ENCODE results near the gene PLB1. TPM values are rescaled to one million over a fixed set of nuclear protein-coding genes. Genes with fewer than 3 reads are reported as not detected.
A peak's percentile ranks its signal among the peaks of the same experiment; 100 is the strongest.

PLB1 gene
- total and polyA plus RNA-seq, 3 experiments from 2014 or later: 0.16 to 0.39 (median 0.35) TPM

DNA sequence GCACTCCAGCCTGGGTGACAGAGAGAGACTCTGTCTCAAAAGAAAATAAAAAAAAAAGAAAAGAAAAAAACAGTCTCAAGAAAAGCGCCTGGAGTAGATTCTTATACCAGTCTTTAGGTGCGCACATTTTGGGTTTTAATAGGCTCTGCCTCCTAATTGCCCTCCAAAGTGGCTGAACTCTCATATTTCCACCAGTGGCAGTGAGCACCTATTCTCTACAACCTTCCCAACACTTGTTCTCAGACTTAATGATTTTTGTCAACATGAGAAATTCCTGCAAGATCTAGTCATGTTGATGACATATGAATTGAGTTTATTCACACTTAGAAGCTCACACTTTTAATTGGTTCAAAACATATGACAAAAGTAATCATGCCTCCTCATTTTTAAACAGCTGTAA, 39.0 kb downstream of the PLB1 start:
- ChIA-PET POLR2A (no interaction called here), CTCF (no interaction called here)
- DNase-seq: no peak
- Histone ChIP-seq H3K9me3 (ENCODE audit: low read length) (no peaks in the 10 kb centered on the region), H3K27ac (ENCODE audit: low read depth, low read length) (no peak overlapping the region), H3K27me3 (ENCODE audit: insufficient read depth, low read length, poor library complexity, severe bottlenecking) (no peaks in the 10 kb centered on the region), H3K4me3 (ENCODE audit: low read length) (no peak overlapping the region), H3K36me3 (ENCODE audit: insufficient read depth, low read length) (no peaks in the 10 kb centered on the region), H3K4me1 (ENCODE audit: insufficient read depth, low read length) (no peaks in the 10 kb centered on the region)
- peak overlapping the region in 1 of 8 donors; percentile 9 for H3K27ac Mint-ChIP-seq
- H3K4me1 Mint-ChIP-seq: no peaks in the 10 kb centered on the region
- no peaks in the 10 kb centered on the region for H3K9me3 Mint-ChIP-seq
- no peaks in the 10 kb centered on the region for H3K36me3 Mint-ChIP-seq
- H3K4me3 Mint-ChIP-seq: no peak overlapping the region
- H3K27me3 Mint-ChIP-seq: peaks cover 3 to 11% of the 10 kb centered on the region in 2 donors

DNA sequence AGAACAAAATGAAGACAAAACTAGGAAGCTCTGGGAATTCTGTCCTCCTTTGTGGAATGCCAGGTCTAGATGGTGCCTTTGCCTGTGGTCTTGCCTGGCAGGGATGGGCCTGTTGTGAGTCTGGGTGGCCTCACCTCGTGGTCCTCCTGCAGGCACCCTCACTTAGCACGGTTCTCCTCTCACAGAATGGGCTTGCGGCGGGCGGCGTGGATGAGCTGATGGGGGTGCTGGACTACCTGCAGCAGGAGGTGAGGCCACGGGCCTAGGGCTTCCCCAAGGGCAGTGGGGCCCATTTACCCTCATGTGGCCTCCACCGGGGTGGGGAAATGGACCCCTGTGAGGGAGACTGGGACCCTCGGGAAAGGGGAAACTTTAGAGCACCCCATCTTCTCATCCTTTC, 42.3 kb downstream of the PLB1 start:
- Histone ChIP-seq H3K27me3 (ENCODE audit: insufficient read depth, low read length, poor library complexity, severe bottlenecking) (no peaks in the 10 kb centered on the region), H3K9me3 (ENCODE audit: low read length) (no peaks in the 10 kb centered on the region), H3K36me3 (ENCODE audit: insufficient read depth, low read length) (no peaks in the 10 kb centered on the region), H3K4me3 (ENCODE audit: low read length) (no peak overlapping the region), H3K27ac (ENCODE audit: low read depth, low read length) (no peak overlapping the region), H3K4me1 (ENCODE audit: insufficient read depth, low read length) (no peaks in the 10 kb centered on the region)
- ChIA-PET CTCF (no interaction called here), POLR2A (no interaction called here)
- H3K4me1 Mint-ChIP-seq: peaks cover 0 to 2% (median 0%) of the 10 kb centered on the region in 3 donors
- H3K27ac Mint-ChIP-seq: no peak overlapping the region
- no peak overlapping the region for H3K4me3 Mint-ChIP-seq
- H3K9me3 Mint-ChIP-seq: no peaks in the 10 kb centered on the region
- peaks cover 6 to 8% of the 10 kb centered on the region in 2 donors for H3K27me3 Mint-ChIP-seq
- DNase-seq: no peak
- H3K36me3 Mint-ChIP-seq: no peaks in the 10 kb centered on the region

DNA sequence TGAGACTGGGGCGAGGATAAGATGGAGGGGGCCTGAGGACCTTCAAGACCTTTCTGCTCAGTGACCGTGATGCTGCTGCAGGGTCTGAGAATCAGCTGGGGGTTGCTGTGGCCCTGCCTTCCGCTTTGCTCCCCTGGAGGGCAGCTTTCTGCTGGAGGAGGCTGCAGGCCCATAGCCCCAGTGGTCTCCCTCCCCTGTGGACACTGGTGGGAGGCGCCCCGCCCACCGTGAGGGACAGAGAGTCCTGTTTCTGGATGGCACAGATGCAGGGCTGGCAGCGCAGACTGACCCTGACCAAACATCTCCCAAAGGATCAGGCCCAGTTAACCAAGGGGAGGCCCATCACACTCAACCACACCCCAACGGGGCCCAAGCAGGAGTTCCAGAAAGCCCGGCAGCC, 42.8 kb downstream of the PLB1 start:
- Histone ChIP-seq H3K27me3 (ENCODE audit: insufficient read depth, low read length, poor library complexity, severe bottlenecking) (no peaks in the 10 kb centered on the region), H3K36me3 (ENCODE audit: insufficient read depth, low read length) (no peaks in the 10 kb centered on the region), H3K4me1 (ENCODE audit: insufficient read depth, low read length) (no peaks in the 10 kb centered on the region), H3K4me3 (ENCODE audit: low read length) (no peak overlapping the region), H3K9me3 (ENCODE audit: low read length) (no peaks in the 10 kb centered on the region), H3K27ac (ENCODE audit: low read depth, low read length) (no peak overlapping the region)
- H3K9me3 Mint-ChIP-seq: no peaks in the 10 kb centered on the region
- H3K36me3 Mint-ChIP-seq: no peaks in the 10 kb centered on the region
- POLR2A ChIA-PET: no interaction called here
- DNase-seq: no peak
- peaks cover 5 to 6% of the 10 kb centered on the region in 2 donors for H3K27me3 Mint-ChIP-seq
- CTCF ChIA-PET: no interaction called here
- no peak overlapping the region for H3K4me3 Mint-ChIP-seq
- H3K4me1 Mint-ChIP-seq: peaks cover 0 to 2% (median 0%) of the 10 kb centered on the region in 3 donors
- no peak overlapping the region for H3K27ac Mint-ChIP-seq

DNA sequence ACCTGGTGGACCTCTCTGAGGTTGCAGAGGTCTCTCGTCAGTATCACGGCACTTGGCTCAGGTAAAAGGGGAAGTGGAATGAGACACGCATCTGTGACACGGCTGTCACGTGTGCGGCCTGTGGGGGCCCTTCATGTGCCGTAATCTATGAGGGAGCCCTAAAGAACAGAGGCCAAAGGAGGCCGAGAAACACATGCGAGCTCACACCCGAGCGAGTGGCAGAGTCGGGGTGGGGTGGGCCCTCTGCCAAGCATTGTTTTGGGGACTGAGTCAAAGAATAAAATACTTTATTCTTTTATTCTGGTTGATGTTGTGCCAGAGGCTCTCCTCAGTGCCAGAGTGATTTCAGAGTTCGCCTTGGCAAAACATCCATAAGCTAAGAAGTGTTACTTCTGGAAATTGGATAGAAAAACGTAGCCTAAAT, 43.3 kb downstream of the PLB1 start:
- Histone ChIP-seq H3K27me3 (ENCODE audit: insufficient read depth, low read length, poor library complexity, severe bottlenecking) (no peaks in the 10 kb centered on the region), H3K4me1 (ENCODE audit: insufficient read depth, low read length) (peaks cover 3% of the 10 kb centered on the region), H3K36me3 (ENCODE audit: insufficient read depth, low read length) (no peaks in the 10 kb centered on the region), H3K4me3 (ENCODE audit: low read length) (no peak overlapping the region), H3K9me3 (ENCODE audit: low read length) (no peaks in the 10 kb centered on the region), H3K27ac (ENCODE audit: low read depth, low read length) (no peak overlapping the region)
- Mint-ChIP-seq H3K27me3 (peaks cover 5 to 6% of the 10 kb centered on the region in 2 donors), H3K4me3 (no peak overlapping the region), H3K27ac (no peak overlapping the region), H3K9me3 (no peaks in the 10 kb centered on the region), H3K4me1 (peaks cover 0 to 2% (median 1%) of the 10 kb centered on the region in 3 donors), H3K36me3 (no peaks in the 10 kb centered on the region)
- CTCF ChIA-PET: no interaction called here
- POLR2A ChIA-PET: no interaction called here
- no peak for DNase-seq

DNA sequence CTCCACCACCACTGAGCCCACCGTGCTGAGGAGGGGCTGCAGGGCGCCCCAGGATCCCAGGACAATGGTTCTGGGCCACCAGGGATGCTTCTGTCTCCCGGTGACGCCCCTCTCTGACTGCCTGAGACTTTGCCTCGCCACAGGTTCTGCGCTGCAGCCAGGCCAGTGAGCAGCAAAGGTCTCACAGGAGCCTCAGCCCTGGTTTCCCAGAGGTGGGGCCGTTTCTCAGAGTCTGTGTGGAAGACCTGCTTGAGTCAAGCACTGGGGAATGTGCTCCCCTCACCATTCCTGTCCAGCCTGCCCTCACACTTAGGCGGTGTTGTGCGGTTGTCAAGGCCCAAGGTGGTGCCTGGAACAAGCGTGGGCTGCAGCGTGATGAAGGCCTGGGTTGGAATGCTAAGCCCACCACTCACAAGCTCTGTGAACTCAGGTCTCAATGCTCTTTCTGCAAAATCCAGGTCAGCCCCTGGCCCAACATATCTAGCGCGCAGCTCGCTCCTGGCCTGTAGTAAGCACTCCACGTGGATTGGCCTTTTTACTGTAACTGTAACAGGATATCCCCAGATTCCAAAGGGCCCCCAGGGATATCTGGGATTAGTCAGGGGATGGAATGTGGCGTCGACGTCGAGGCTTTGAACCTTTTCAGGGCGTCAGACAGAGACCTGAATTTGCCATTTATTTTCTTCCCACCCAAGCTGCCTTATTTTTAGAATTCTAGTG, 47.6 kb downstream of the PLB1 start:
- peaks cover 4 to 5% of the 10 kb centered on the region in 2 donors for H3K27me3 Mint-ChIP-seq
- H3K4me3 ChIP-seq (ENCODE audit: low read length): no peak overlapping the region
- peak overlapping the region in 1 of 7 donors; percentile 2 for H3K4me3 Mint-ChIP-seq
- CTCF ChIA-PET: no interaction called here
- no peak for DNase-seq
- H3K36me3 Mint-ChIP-seq: no peaks in the 10 kb centered on the region
- H3K27ac Mint-ChIP-seq: peak overlapping the region in 4 of 8 donors; percentile 23 to 87 (median 52)
- no peaks in the 10 kb centered on the region for H3K9me3 ChIP-seq (ENCODE audit: low read length)
- no peaks in the 10 kb centered on the region for H3K36me3 ChIP-seq (ENCODE audit: insufficient read depth, low read length)
- no peaks in the 10 kb centered on the region for H3K9me3 Mint-ChIP-seq
- H3K27me3 ChIP-seq (ENCODE audit: insufficient read depth, low read length, poor library complexity, severe bottlenecking): no peaks in the 10 kb centered on the region
- POLR2A ChIA-PET: no interaction called here
- no peak overlapping the region for H3K27ac ChIP-seq (ENCODE audit: low read depth, low read length)
- H3K4me1 Mint-ChIP-seq: peaks cover 37 to 40% (median 39%) of the 10 kb centered on the region in 3 donors
- peaks cover 43% of the 10 kb centered on the region for H3K4me1 ChIP-seq (ENCODE audit: insufficient read depth, low read length)

DNA sequence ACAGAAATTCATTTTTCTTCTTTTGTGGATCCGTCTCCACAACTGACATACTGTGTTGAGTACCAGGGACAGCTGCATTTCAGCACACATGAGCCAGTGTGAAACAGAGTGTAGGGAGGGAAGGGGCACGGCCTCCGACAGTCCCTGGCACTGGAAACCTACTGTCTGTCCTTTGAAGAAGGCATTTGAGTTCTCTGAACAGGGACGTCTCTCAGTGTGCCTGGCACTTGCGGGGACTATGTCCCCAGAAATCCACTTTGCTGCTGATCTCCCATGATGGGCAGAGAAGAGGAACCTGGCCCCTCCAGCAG, 48.1 kb downstream of the PLB1 start:
- Mint-ChIP-seq H3K36me3 (no peaks in the 10 kb centered on the region), H3K27me3 (peaks cover 4 to 5% of the 10 kb centered on the region in 2 donors), H3K4me3 (no peak overlapping the region), H3K9me3 (no peaks in the 10 kb centered on the region), H3K4me1 (peaks cover 40 to 45% (median 42%) of the 10 kb centered on the region in 3 donors), H3K27ac (peak overlapping the region in 5 of 8 donors; percentile 89 to 98 (median 95))
- no peak for DNase-seq
- Histone ChIP-seq H3K9me3 (ENCODE audit: low read length) (no peaks in the 10 kb centered on the region), H3K4me3 (ENCODE audit: low read length) (no peak overlapping the region), H3K27ac (ENCODE audit: low read depth, low read length) (no peak overlapping the region), H3K27me3 (ENCODE audit: insufficient read depth, low read length, poor library complexity, severe bottlenecking) (no peaks in the 10 kb centered on the region), H3K36me3 (ENCODE audit: insufficient read depth, low read length) (no peaks in the 10 kb centered on the region), H3K4me1 (ENCODE audit: insufficient read depth, low read length) (peaks cover 43% of the 10 kb centered on the region)
- ChIA-PET POLR2A (no interaction called here), CTCF (no interaction called here)

DNA sequence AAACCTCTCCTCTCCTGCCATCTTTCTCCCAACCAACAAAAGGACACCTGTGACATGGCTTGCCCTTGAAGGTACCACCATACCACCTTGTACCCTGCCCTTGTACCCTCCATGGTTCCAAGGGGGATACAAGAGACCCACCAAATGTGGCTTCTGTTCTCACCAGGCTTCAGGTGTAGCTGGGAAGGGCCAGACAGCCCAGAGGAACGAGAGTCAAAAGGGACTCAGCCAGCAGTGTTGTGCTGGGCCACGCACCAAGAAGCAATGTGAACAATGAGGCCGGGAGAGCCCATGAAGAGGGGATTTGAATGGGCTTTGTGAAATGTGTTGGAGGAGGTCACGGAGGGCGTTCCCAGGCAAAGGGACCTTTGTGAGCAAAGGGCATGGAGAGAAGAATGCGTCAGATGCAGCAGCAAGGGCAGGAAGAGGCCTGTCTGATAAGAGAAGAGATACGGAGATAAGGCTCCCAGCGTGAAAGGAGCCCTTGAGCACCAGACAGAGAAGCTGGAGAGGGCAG, 48.6 kb downstream of the PLB1 start:
- H3K4me1 ChIP-seq (ENCODE audit: insufficient read depth, low read length): peaks cover 43% of the 10 kb centered on the region
- peaks cover 40 to 46% (median 42%) of the 10 kb centered on the region in 3 donors for H3K4me1 Mint-ChIP-seq
- H3K27me3 ChIP-seq (ENCODE audit: insufficient read depth, low read length, poor library complexity, severe bottlenecking): no peaks in the 10 kb centered on the region
- peak overlapping the region; percentile 37 to 92 (median 60) for H3K4me3 Mint-ChIP-seq
- no peaks in the 10 kb centered on the region for H3K36me3 ChIP-seq (ENCODE audit: insufficient read depth, low read length)
- peaks cover 4 to 5% of the 10 kb centered on the region in 2 donors for H3K27me3 Mint-ChIP-seq
- H3K4me3 ChIP-seq (ENCODE audit: low read length): no peak overlapping the region
- peak in 3 of 5 donors; percentile 9 to 36 (median 22) for DNase-seq
- H3K27ac Mint-ChIP-seq: peak overlapping the region; percentile 65 to 98 (median 94)
- no peaks in the 10 kb centered on the region for H3K9me3 Mint-ChIP-seq
- no peaks in the 10 kb centered on the region for H3K36me3 Mint-ChIP-seq
- H3K9me3 ChIP-seq (ENCODE audit: low read length): no peaks in the 10 kb centered on the region
- peak overlapping the region; percentile 40 for H3K27ac ChIP-seq (ENCODE audit: low read depth, low read length)
- CTCF ChIA-PET: no interaction called here
- POLR2A ChIA-PET: no interaction called here

DNA sequence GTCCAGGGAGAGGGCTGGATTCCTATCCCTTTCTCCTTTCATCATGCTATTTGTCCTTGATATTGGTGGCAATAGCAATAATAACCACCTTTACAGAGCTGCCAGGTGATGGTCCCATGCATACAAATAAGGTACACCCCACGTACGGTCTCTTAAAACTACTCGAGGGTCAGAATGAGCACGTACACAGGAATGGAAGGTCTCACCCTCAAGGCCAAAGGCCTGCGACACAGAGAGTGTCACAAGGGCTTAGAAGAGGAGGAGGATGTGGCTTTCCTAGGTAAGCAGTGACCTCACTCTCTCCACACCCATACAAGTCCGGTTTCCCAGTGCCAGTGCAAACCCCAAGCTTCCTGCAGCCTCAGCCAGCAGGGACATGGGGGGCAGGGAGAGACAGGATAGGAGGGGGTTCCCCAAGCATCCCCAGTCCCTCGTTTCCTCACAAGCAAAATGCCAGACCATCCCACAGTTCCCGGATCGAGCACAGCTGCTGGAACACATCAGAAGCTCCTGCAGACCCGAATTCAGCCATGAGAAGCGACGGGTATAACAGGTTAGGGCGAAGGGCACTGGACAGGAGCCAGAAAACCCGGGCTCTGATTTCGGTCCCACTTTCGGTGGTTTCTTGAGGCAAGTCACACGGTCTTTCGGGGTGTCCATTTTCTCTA, 49.2 kb downstream of the PLB1 start:
- Histone ChIP-seq H3K27ac (ENCODE audit: low read depth, low read length) (peak overlapping the region; percentile 40), H3K4me3 (ENCODE audit: low read length) (peak overlapping the region; percentile 35), H3K27me3 (ENCODE audit: insufficient read depth, low read length, poor library complexity, severe bottlenecking) (no peaks in the 10 kb centered on the region), H3K9me3 (ENCODE audit: low read length) (no peaks in the 10 kb centered on the region), H3K4me1 (ENCODE audit: insufficient read depth, low read length) (peaks cover 43% of the 10 kb centered on the region), H3K36me3 (ENCODE audit: insufficient read depth, low read length) (no peaks in the 10 kb centered on the region)
- ChIA-PET POLR2A (no interaction called here), CTCF (no interaction called here)
- peaks cover 4 to 5% of the 10 kb centered on the region in 2 donors for H3K27me3 Mint-ChIP-seq
- H3K36me3 Mint-ChIP-seq: no peaks in the 10 kb centered on the region
- DNase-seq: peak in 2 of 5 donors; percentile 6 to 47
- H3K27ac Mint-ChIP-seq: peak overlapping the region; percentile 65 to 98 (median 94)
- H3K4me1 Mint-ChIP-seq: peaks cover 40 to 46% (median 42%) of the 10 kb centered on the region in 3 donors
- peak overlapping the region; percentile 37 to 92 (median 60) for H3K4me3 Mint-ChIP-seq
- no peaks in the 10 kb centered on the region for H3K9me3 Mint-ChIP-seq
